HG03103 (cell line): ENCODE measurements around the gene PRADC1.
"Not testable (repeated sequence)": the region's sequence is repeated elsewhere in the genome, so short reads cannot be mapped to it uniquely, and the experiment has no call there.

Source experiments
- ATAC-seq: cut with Tn5 transposase; IDR thresholded peaks from one replicate; pipeline ENCODE4 v1.9.1; 2021; ENCODE audit warnings: low read depth; ENCODE audit not compliant: unreplicated experiment

Gene PRADC1

DNA sequence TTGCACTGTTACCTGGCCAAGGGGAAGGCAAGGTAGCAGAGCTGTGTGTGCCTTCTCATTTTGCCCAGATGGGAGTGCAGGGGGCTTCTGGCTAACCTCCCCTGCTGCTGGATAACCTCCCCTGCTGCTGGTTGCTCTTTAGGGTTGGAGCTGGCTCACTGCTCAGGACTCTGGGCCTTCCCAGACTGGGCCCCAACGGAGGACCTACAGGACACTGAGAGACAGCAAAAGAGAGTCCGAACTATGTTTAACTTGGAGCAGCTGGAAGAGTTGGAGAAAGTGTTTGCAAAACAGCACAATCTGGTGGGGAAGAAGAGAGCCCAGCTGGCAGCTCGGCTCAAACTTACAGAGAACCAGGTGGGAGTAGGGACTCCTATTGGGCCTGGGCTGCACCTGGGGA, 24.8 kb downstream of the PRADC1 start:
- ATAC-seq = no peak

- no peak for ATAC-seq
Measured at GRCh38 chr2:73205611-73206010, 27.4 kb downstream of the PRADC1 start.

- no peak for ATAC-seq
Measured at GRCh38 chr2:73203055-73203681, 29.9 kb downstream of the PRADC1 start.

DNA sequence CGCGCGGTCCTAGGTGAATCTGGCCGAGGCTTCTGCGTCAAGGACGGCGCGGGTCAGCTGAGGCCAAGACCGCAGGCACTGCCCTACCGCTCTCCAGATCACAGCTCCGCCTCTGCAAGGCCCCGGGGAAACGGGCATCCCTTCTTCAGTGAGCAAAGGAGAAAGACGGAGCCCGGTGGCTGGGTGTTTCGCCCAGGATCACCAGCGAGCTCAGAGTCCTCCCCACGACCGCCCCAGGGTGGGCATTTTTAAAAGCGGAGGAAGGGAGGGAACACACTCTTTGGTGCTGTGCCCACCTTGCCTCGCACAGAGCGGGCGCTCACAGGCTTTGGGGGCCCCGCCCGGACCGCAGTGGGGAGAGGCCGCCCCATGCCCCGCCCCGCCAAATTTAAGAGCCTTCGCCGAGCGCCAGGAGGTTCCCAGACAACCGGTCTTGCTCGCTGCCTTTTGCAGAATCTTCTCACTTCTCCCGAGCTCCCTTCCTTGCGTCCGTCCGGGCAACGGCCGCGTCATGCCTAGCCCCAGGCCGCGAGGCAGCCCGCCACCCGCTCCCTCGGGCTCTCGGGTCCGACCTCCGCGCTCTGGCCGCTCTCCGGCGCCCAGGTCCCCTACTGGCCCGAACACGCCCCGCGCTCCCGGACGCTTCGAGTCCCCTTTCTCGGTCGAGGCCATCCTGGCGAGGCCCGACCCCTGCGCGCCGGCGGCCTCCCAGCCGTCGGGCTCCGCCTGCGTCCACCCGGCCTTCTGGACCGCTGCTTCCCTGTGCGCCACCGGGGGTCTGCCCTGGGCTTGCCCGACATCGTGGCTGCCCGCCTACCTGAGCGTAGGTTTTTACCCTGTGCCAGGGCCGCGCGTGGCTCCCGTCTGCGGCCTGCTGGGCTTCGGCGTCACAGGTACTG, 30.6 kb downstream of the PRADC1 start, which contains the start of gene NOTO:
Gene NOTO (plus strand): TSS at position 419 of the 899 bp plus-strand sequence. CDS start 93 bp downstream, at position 512.
- ATAC-seq = no peak

GRCh38 chr2:73200281-73200680, 32.8 kb downstream of the PRADC1 start:
- not testable (repeated sequence) for ATAC-seq

DNA sequence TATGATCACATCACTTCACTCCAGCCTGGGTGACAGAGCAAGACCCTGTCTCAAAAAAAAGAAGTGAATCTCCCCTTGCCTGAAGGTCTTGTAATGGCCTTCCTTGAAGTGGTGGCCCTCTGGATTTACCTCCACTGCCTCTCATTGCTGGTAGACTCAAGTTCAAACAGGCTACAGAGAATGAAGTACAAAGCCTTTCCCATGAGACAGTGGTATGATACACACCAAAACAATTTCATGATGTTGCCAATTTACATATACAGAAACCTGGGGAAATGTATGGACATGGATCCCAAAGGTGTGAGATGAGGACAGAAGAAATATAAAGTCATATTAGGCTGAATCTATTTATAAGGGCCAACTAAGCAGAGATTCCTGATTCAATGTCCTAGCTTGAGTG, 35.5 kb downstream of the PRADC1 start:
- ATAC-seq = no peak

- no peak for ATAC-seq
Measured at GRCh38 chr2:73187549-73187948, 45.5 kb downstream of the PRADC1 start.

GRCh38 chr2:73185965-73186364, 47.1 kb downstream of the PRADC1 start:
- no peak for ATAC-seq
